IMR-90 (cell line): ENCODE measurements around the gene RUNX2. TPM values are rescaled to one million over a fixed set of nuclear protein-coding genes. Genes with fewer than 3 reads are reported as not detected.

Experiments used
- ATAC-seq: fragments of 200-7000 bp; cut with Tn5 transposase; 2 replicates; pipeline ENCODE4 v1.9.1; 2020; ENCODE audit warnings: low read depth, mild to moderate bottlenecking, moderate library complexity
- BruUV-seq: library from RNA; stranded (reverse); fragments of 400-500 nt; replicated peaks from 2 replicates; lab custom pipeline; 2021; lab: Mats Ljungman, UMichigan
- CTCF ChIA-PET: fragments of 300-600 bp; formaldehyde crosslinking; extraction: SDS; loops from one replicate; lab custom pipeline; 2021; ENCODE audit warnings: antibody characterized with exemption; lab: Yijun Ruan, JAX
- POLR2A ChIA-PET: fragments of 300-600 bp; sonication (Branson Sonifier 250); formaldehyde crosslinking; loops from one replicate; lab custom pipeline; 2022; ENCODE audit warnings: antibody characterized with exemption; ENCODE audit not compliant: unreplicated experiment; lab: Charles Lee
- DNase-seq: peaks from one replicate; pipeline ENCODE4 v3.0.0; 2013
- H2AFZ ChIP-seq: replicated peaks from 2 replicates; pipeline ENCODE3; 2013; ENCODE audit warnings: low read length, mild to moderate bottlenecking; ENCODE audit not compliant: poor library complexity
- H2AK5ac ChIP-seq: 2 replicates; pipeline ENCODE4 v1.6.1; 2013; ENCODE audit warnings: low read depth, low read length, inconsistent platforms
- H2AK9ac ChIP-seq: replicated peaks from 2 replicates; pipeline ENCODE3; 2013; ENCODE audit warnings: mild to moderate bottlenecking, low read depth, low read length, moderate library complexity; ENCODE audit not compliant: poor library complexity
- H2BK120ac ChIP-seq: 2 replicates; pipeline ENCODE4 v1.6.1; 2013; ENCODE audit warnings: low read depth, low read length, inconsistent platforms
- H2BK15ac ChIP-seq: 3 replicates; pipeline ENCODE4 v1.6.1; 2013; ENCODE audit warnings: low read depth, low read length, inconsistent platforms
- H2BK20ac ChIP-seq: 2 replicates; pipeline ENCODE4 v1.6.1; 2013; ENCODE audit warnings: low read depth, mild to moderate bottlenecking, inconsistent platforms, low read length, moderate library complexity
- H2BK5ac ChIP-seq: 2 replicates; pipeline ENCODE4 v1.6.1; 2013; ENCODE audit warnings: mild to moderate bottlenecking, low read depth, low read length, inconsistent platforms; ENCODE audit not compliant: poor library complexity, severe bottlenecking
- H3K14ac ChIP-seq: replicated peaks from 2 replicates; pipeline ENCODE4 v1.6.1; 2013; ENCODE audit warnings: low read depth, low read length, inconsistent platforms
- H3K18ac ChIP-seq: 2 replicates; pipeline ENCODE4 v1.6.1; 2013; ENCODE audit warnings: low read depth, low read length, control low read depth
- H3K23ac ChIP-seq: 2 replicates; pipeline ENCODE4 v1.6.1; 2013; ENCODE audit warnings: low read depth, low read length, inconsistent platforms
- H3K27ac ChIP-seq: 2 replicates; pipeline ENCODE4 v1.5.1; 2013; ENCODE audit warnings: mild to moderate bottlenecking, control low read depth, low read length; ENCODE audit not compliant: insufficient read depth
- H3K27me3 ChIP-seq: 2 replicates; pipeline ENCODE4 v1.6.1; 2013; ENCODE audit warnings: low read length; ENCODE audit not compliant: control insufficient read depth, insufficient read depth
- H3K36me3 ChIP-seq: 2 replicates; pipeline ENCODE4 v1.6.1; 2013; ENCODE audit warnings: low read length, mixed read lengths; ENCODE audit not compliant: control insufficient read depth, insufficient read depth
- H3K4ac ChIP-seq: 2 replicates; pipeline ENCODE4 v1.6.1; 2013; ENCODE audit warnings: low read depth, low read length, inconsistent platforms
- H3K4me1 ChIP-seq: 2 replicates; pipeline ENCODE4 v1.6.1; 2013; ENCODE audit warnings: low read length, mixed read lengths; ENCODE audit not compliant: control insufficient read depth, insufficient read depth
- H3K4me2 ChIP-seq: 2 replicates; pipeline ENCODE4 v1.6.1; 2013; ENCODE audit warnings: low read depth, mild to moderate bottlenecking, control low read depth, low read length, moderate library complexity
- H3K4me3 ChIP-seq: 2 replicates; pipeline ENCODE4 v1.5.1; 2013; ENCODE audit warnings: low read depth, mild to moderate bottlenecking, control low read depth, low read length, moderate library complexity; ENCODE audit not compliant: insufficient read depth
- H3K56ac ChIP-seq: 2 replicates; pipeline ENCODE4 v1.6.1; 2013; ENCODE audit warnings: low read length, inconsistent platforms; ENCODE audit not compliant: insufficient read depth; ENCODE audit errors: extremely low read depth
- H3K79me1 ChIP-seq, 2 experiments: 2 replicates each; pipeline ENCODE4 v1.6.1; 2013; ENCODE audit warnings: low read length in 2 of 2, inconsistent platforms in 1 of 2, low read depth in 1 of 2
- H3K9ac ChIP-seq: 2 replicates; pipeline ENCODE4 v1.6.1; 2013; ENCODE audit warnings: low read depth, low read length, control low read depth
- H3K9me1 ChIP-seq: 2 replicates; pipeline ENCODE4 v1.6.1; 2013; ENCODE audit warnings: low read length, inconsistent platforms; ENCODE audit not compliant: insufficient read depth
- H3K9me3 ChIP-seq: 2 replicates; pipeline ENCODE4 v1.6.1; 2013; ENCODE audit warnings: low read length; ENCODE audit not compliant: control insufficient read depth, insufficient read depth
- H4K20me1 ChIP-seq: 2 replicates; pipeline ENCODE4 v1.6.1; 2013; ENCODE audit warnings: low read length, inconsistent platforms; ENCODE audit not compliant: insufficient read depth
- H4K5ac ChIP-seq: 2 replicates; pipeline ENCODE4 v1.6.1; 2013; ENCODE audit warnings: mild to moderate bottlenecking, low read depth, low read length, control low read depth
- H4K8ac ChIP-seq, 2 experiments: 2 replicates each; pipeline ENCODE4 v1.6.1; 2013; ENCODE audit warnings: low read depth in 2 of 2, low read length in 2 of 2, control low read depth in 1 of 2, inconsistent platforms in 1 of 2
- H4K91ac ChIP-seq: 2 replicates; pipeline ENCODE4 v1.6.1; 2013; ENCODE audit warnings: low read depth, low read length, inconsistent platforms; ENCODE audit not compliant: insufficient read depth
- BHLHE40 ChIP-seq: fragments of 150-350 bp; IDR thresholded peaks from 2 replicates; pipeline ENCODE4 v1.6.1; 2016; ENCODE audit warnings: mild to moderate bottlenecking, low read depth, low read length
- CEBPB ChIP-seq: IDR thresholded peaks from 2 replicates; pipeline ENCODE4 v1.6.1; 2012; ENCODE audit warnings: low read depth, low read length, improper control_type of control experiment
- CHD1 ChIP-seq: IDR thresholded peaks from 2 replicates; pipeline ENCODE4 v1.6.1; 2012; ENCODE audit warnings: low read depth, low read length, improper control_type of control experiment
- CTCF ChIP-seq: conservative IDR thresholded peaks from 2 replicates; pipeline ENCODE4 v1.5.1; 2012; ENCODE audit warnings: mild to moderate bottlenecking, low read depth, low read length, improper control_type of control experiment
- ELK1 ChIP-seq: fragments of 150-350 bp; IDR thresholded peaks from 2 replicates; pipeline ENCODE4 v1.6.1; 2016; ENCODE audit warnings: low read depth, mild to moderate bottlenecking, low read length, moderate library complexity, borderline replicate concordance
- FOS ChIP-seq: fragments of 150-350 bp; IDR thresholded peaks from 2 replicates; pipeline ENCODE4 v1.6.1; 2016; ENCODE audit warnings: low read depth, low read length
- MAFK ChIP-seq: IDR thresholded peaks from 2 replicates; pipeline ENCODE4 v1.6.1; 2012; ENCODE audit warnings: low read depth, low read length, improper control_type of control experiment
- MAZ ChIP-seq: IDR thresholded peaks from 2 replicates; pipeline ENCODE4 v1.6.1; 2012; ENCODE audit warnings: low read depth, mild to moderate bottlenecking, low read length, improper control_type of control experiment, moderate library complexity, borderline replicate concordance
- MXI1 ChIP-seq: IDR thresholded peaks from 2 replicates; pipeline ENCODE4 v1.6.1; 2012; ENCODE audit warnings: low read depth, mild to moderate bottlenecking, low read length, moderate library complexity, borderline replicate concordance
- NFE2L2 ChIP-seq: fragments of 150-350 bp; IDR thresholded peaks from 2 replicates; pipeline ENCODE4 v1.6.1; 2016; ENCODE audit warnings: low read depth, mild to moderate bottlenecking, low read length
- POLR2A ChIP-seq: IDR thresholded peaks from 2 replicates; pipeline ENCODE4 v1.6.1; 2012; ENCODE audit warnings: mild to moderate bottlenecking, low read depth, low read length
- RAD21 ChIP-seq: IDR thresholded peaks from 2 replicates; pipeline ENCODE4 v1.6.1; 2012; ENCODE audit warnings: low read length, improper control_type of control experiment
- RCOR1 ChIP-seq: IDR thresholded peaks from 2 replicates; pipeline ENCODE4 v1.6.1; 2012; ENCODE audit warnings: mild to moderate bottlenecking, low read length, improper control_type of control experiment; ENCODE audit not compliant: insufficient replicate concordance
- RFX5 ChIP-seq: IDR thresholded peaks from 2 replicates; pipeline ENCODE4 v1.8.0; 2012; ENCODE audit warnings: low read depth, mild to moderate bottlenecking, low read length, moderate library complexity
- SMC3 ChIP-seq: fragments of 150-350 bp; IDR thresholded peaks from 2 replicates; pipeline ENCODE4 v1.6.1; 2016; ENCODE audit warnings: low read depth, mild to moderate bottlenecking, antibody characterized with exemption, low read length, moderate library complexity
- USF2 ChIP-seq: fragments of 150-350 bp; IDR thresholded peaks from 2 replicates; pipeline ENCODE4 v1.6.1; 2017; ENCODE audit warnings: mild to moderate bottlenecking, antibody characterized with exemption, low read length, low read depth
- WGBS, 2 experiments: methylation state at CpG; one replicate each; pipeline versions ENCODE4 v1.1.5 to v1.1.7; 2013; ENCODE audit warnings: missing lambda C conversion rate in 2 of 2; ENCODE audit not compliant: insufficient read length in 1 of 2; ENCODE audit errors: extremely low coverage in 2 of 2; 5-methylcytosine and 5-hydroxymethylcytosine counted together
- dilution Hi-C: fragments of 300-500 bp; cut with HindIII; formaldehyde crosslinking; loops from one replicate; pipeline ENCODE4 v1.14.3; 2018; ENCODE audit warnings: low sequenced_read_pairs; ENCODE audit not compliant: unreplicated experiment
- in situ Hi-C: fragments of 300-500 bp; cut with MboI; formaldehyde crosslinking; loops from 3 replicates; pipeline ENCODE4 v1.14.3; 2019; ENCODE audit warnings: low sequenced_read_pairs, inconsistent platforms, mixed read lengths
- intact Hi-C: fragments of 100-400 bp; cut with micrococcal nuclease; formaldehyde crosslinking; loops from 2 replicates; pipeline ENCODE4 v1.10.0; 2022
- polyA plus RNA-seq, 3 experiments: library from polyadenylated mRNA; depleted of rRNA; stranded (reverse); fragments of >200 nt; gene quantifications; 2 replicates each; pipeline ENCODE4 v1.2.3, GENCODE V29; 2012; ENCODE audit warnings: low replicate concordance in 1 of 3
- total RNA-seq: library from RNA; depleted of rRNA; stranded (reverse); fragments of >200 nt; gene quantifications from 2 replicates; pipeline ENCODE4 v1.2.3, GENCODE V29; 2012

Gene RUNX2
- total and polyA plus RNA-seq, 2 of the 4 experiments (the other 2 are of a cell fraction): 2.3 to 4.7 TPM

GRCh38 chr6:45467853-45468252 is 139.7 kb downstream of the RUNX2 start:
- ChIA-PET POLR2A (no interaction called here), CTCF (no interaction called here)
- no peak for ATAC-seq
- Histone ChIP-seq H4K8ac (no peak overlapping the region), H3K36me3 (peaks cover 2% of the 10 kb centered on the region; the same call in 1 of the 2 replicates), H3K9me1 (peaks cover 3% of the 10 kb centered on the region), H4K20me1 (no peaks in the 10 kb centered on the region), H3K18ac (no peak overlapping the region), H3K23ac (no peak overlapping the region), H2BK5ac (no peak overlapping the region), H3K27me3 (no peaks in the 10 kb centered on the region), H2BK120ac (no peak overlapping the region), H3K79me1 (peaks cover 5 to 22% of the 10 kb centered on the region in 2 experiments; a peak in 3 of 4 replicates), H4K5ac (no peak overlapping the region), H2BK15ac (no peak overlapping the region), H3K56ac (no peak overlapping the region), H3K9ac (no peak overlapping the region), H2AK5ac (no peak overlapping the region), H3K4me3 (no peak overlapping the region), H3K4ac (no peak overlapping the region), H2AK9ac (no peak overlapping the region), H3K14ac (no peak overlapping the region), H3K4me2 (no peak overlapping the region), H3K27ac (no peak overlapping the region), H2AFZ (no peak overlapping the region), H3K4me1 (peaks cover 3% of the 10 kb centered on the region), H3K9me3 (no peaks in the 10 kb centered on the region), H4K91ac (no peak overlapping the region), H2BK20ac (no peak overlapping the region)
- DNase-seq: no peak
- TF ChIP-seq SMC3 (no peak), BHLHE40 (no peak), RCOR1 (no peak), MAFK (no peak), RFX5 (no peak), ELK1 (no peak), MAZ (no peak), RAD21 (no peak), CTCF (no peak), USF2 (no peak), MXI1 (no peak), POLR2A (no peak), FOS (no peak), CHD1 (no peak), CEBPB (no peak), NFE2L2 (no peak)
- dilution Hi-C loops (no loop called here), in situ Hi-C loops (no loop called here), intact Hi-C loops (no loop called here)
- BruUV-seq: no TSS peak
- 100% methylated on average over 1 of the region's 3 CpGs; no CpG with 5 or more reads in 1 of the 2 experiments for WGBS, 2 experiments
